Endothelial cell of umbilical vein (primary cell): Measurements from ENCODE around the gene ZNF804A. TPM values are rescaled to one million over a fixed set of nuclear protein-coding genes. Genes with fewer than 3 reads are reported as not detected.

Experiments used
- BruUV-seq: library from RNA; stranded (reverse); fragments of 400-500 nt; replicated peaks from 2 replicates; lab custom pipeline; 2021; lab: Mats Ljungman, UMichigan
- CTCF ChIA-PET: fragments of 300-600, 350-600 bp; sonication (Branson Sonifier 250); formaldehyde crosslinking; loops from one replicate; lab custom pipeline; 2021; ENCODE audit warnings: antibody characterized with exemption, inconsistent platforms; lab: Charles Lee
- POLR2A ChIA-PET: fragments of 300-600, 350-600 bp; sonication (Branson Sonifier 250); formaldehyde crosslinking; loops from one replicate; lab custom pipeline; 2021; ENCODE audit warnings: antibody characterized with exemption, inconsistent platforms; lab: Charles Lee
- DNase-seq: peaks from one replicate; pipeline ENCODE4 v3.0.0-alpha.2; 2011; ENCODE audit warnings: low read depth, low spot score
- FAIRE-seq: peaks from 2 replicates; lab custom pipeline; 2011; peaks lifted over from hg19 to GRCh38; lab: Jason Lieb, UNC
- H2AFZ ChIP-seq: 2 replicates; pipeline ENCODE4 v1.6.0; 2012; ENCODE audit warnings: low read depth, low read length, control low read depth, inconsistent platforms
- H3K27ac ChIP-seq: 2 replicates; pipeline ENCODE4 v1.5.1; 2011; ENCODE audit warnings: low read depth, mild to moderate bottlenecking, control low read depth, low read length, moderate library complexity; ENCODE audit not compliant: insufficient read depth
- H3K27me3 ChIP-seq, 2 experiments: 2 replicates each; pipeline versions ENCODE4 v1.6.0 to v1.6.1; 2011; ENCODE audit warnings: low read length in 2 of 2, mixed read lengths in 1 of 2; ENCODE audit not compliant: control insufficient read depth in 2 of 2, insufficient read depth in 2 of 2
- H3K36me3 ChIP-seq, 2 experiments: 2 replicates in 1 of 2; 3 replicates in 1 of 2; pipeline ENCODE4 v1.5.1; 2011; ENCODE audit warnings: low read length in 2 of 2, mild to moderate bottlenecking in 1 of 2, moderate library complexity in 1 of 2; ENCODE audit not compliant: control insufficient read depth in 2 of 2, insufficient read depth in 2 of 2; ENCODE audit errors: extremely low read depth in 1 of 2
- H3K4me1 ChIP-seq: 3 replicates; pipeline ENCODE4 v1.5.1; 2011; ENCODE audit warnings: mild to moderate bottlenecking, low read length; ENCODE audit not compliant: control insufficient read depth, insufficient read depth; ENCODE audit errors: extremely low read depth
- H3K4me2 ChIP-seq: 2 replicates; pipeline ENCODE4 v1.6.1; 2011; ENCODE audit warnings: low read length, control low read depth, mixed read lengths; ENCODE audit not compliant: insufficient read depth
- H3K4me3 ChIP-seq, 3 experiments: fragments of 200-600 bp in 1 of 3; sonication (generic), shearing (Covaris generic) in 1 of 3; replicated peaks in 1 of 3; 2 replicates each; pipeline ENCODE4 v1.5.1; 2011 to 2016; ENCODE audit warnings: control low read depth in 3 of 3, low read length in 3 of 3, mild to moderate bottlenecking in 2 of 3, inconsistent platforms in 1 of 3, low read depth in 1 of 3, moderate library complexity in 1 of 3; ENCODE audit not compliant: insufficient read depth in 1 of 3
- H3K79me2 ChIP-seq: 2 replicates; pipeline ENCODE4 v1.6.0; 2012; ENCODE audit warnings: low read length, inconsistent platforms; ENCODE audit not compliant: control insufficient read depth, insufficient read depth
- H3K9ac ChIP-seq: replicated peaks from 2 replicates; pipeline ENCODE3; 2011; ENCODE audit warnings: low read length, control low read depth; ENCODE audit not compliant: insufficient read depth; ENCODE audit errors: extremely low read depth
- H3K9me1 ChIP-seq: replicated peaks from 3 replicates; pipeline ENCODE4 v1.6.0; 2011; ENCODE audit warnings: mild to moderate bottlenecking, low read length; ENCODE audit not compliant: control insufficient read depth, insufficient read depth; ENCODE audit errors: extremely low read depth
- H3K9me3 ChIP-seq: replicated peaks from 2 replicates; pipeline ENCODE4 v1.5.1; 2012; ENCODE audit warnings: low read length, inconsistent platforms; ENCODE audit not compliant: control insufficient read depth, insufficient read depth
- H4K20me1 ChIP-seq: replicated peaks from 2 replicates; pipeline ENCODE3; 2011; ENCODE audit warnings: mild to moderate bottlenecking, low read length; ENCODE audit not compliant: control insufficient read depth, insufficient read depth; ENCODE audit errors: extremely low read depth
- EZH2 ChIP-seq: IDR thresholded peaks from 2 replicates; pipeline ENCODE4 v1.6.1; 2012; ENCODE audit warnings: borderline replicate concordance, low read depth, mild to moderate bottlenecking, moderate library complexity, low read length, inconsistent platforms; ENCODE audit not compliant: severe bottlenecking
- FOS ChIP-seq: IDR thresholded peaks from 2 replicates; pipeline ENCODE4 v1.6.1; 2011; ENCODE audit warnings: mild to moderate bottlenecking, low read length, moderate library complexity, borderline replicate concordance; ENCODE audit not compliant: insufficient read depth
- GATA2 ChIP-seq: IDR thresholded peaks from 2 replicates; pipeline ENCODE4 v1.7.0; 2011; ENCODE audit warnings: low read depth, mild to moderate bottlenecking, moderate library complexity, mixed read lengths, low read length; ENCODE audit not compliant: insufficient read length, insufficient read depth
- JUN ChIP-seq: IDR thresholded peaks from 2 replicates; pipeline ENCODE4 v1.6.1; 2011; ENCODE audit warnings: borderline replicate concordance, low read depth; ENCODE audit not compliant: insufficient read length, insufficient read depth
- MYC ChIP-seq: IDR thresholded peaks from one replicate; pipeline ENCODE4 v1.6.1; 2011; ENCODE audit warnings: mild to moderate bottlenecking, low read depth, low read length
- POLR2AphosphoS5 ChIP-seq: IDR thresholded peaks from 2 replicates; pipeline ENCODE4 v1.6.1; 2012; ENCODE audit warnings: low read depth, mild to moderate bottlenecking, control low read depth, low read length, moderate library complexity; ENCODE audit not compliant: insufficient read depth
- dilution Hi-C: fragments of 300-500 bp; cut with MboI; formaldehyde crosslinking; loops from one replicate; pipeline ENCODE4 v1.15.0; 2019; ENCODE audit warnings: low sequenced_read_pairs; ENCODE audit not compliant: extremely low pct_ligation_motif_present
- intact Hi-C: fragments of 100-400 bp; cut with micrococcal nuclease; formaldehyde crosslinking; loops from one replicate; pipeline ENCODE4 v1.10.0; 2022
- polyA plus RNA-seq, 4 experiments: library from polyadenylated mRNA; depleted of rRNA in 3 of 4; stranded (reverse) in 3 of 4; unstranded in 1 of 4; fragments of >200 nt; gene quantifications; 2 replicates each; pipeline versions ENCODE4 v1.2.1 to v1.2.3, GENCODE V29; 2011 to 2012; ENCODE audit warnings: missing spikeins in 1 of 4
- total RNA-seq: library from RNA; stranded (reverse); gene quantifications from 2 replicates; pipeline ENCODE4 v1.2.3, GENCODE V29; 2021
- TF ChIP-seq, protein P1 (sequence below), 2 donors: IDR thresholded peaks; 1 replicate in 1 of 2; 2 replicates in 1 of 2; pipeline ENCODE4 v1.5.1; 2011; ENCODE audit warnings: low read length in 2 of 2, mild to moderate bottlenecking in 2 of 2, moderate library complexity in 2 of 2, control low read depth in 1 of 2, inconsistent platforms in 1 of 2, low read depth in 1 of 2; ENCODE audit not compliant: insufficient read depth in 1 of 2; ENCODE audit errors: extremely low read depth in 1 of 2
- TF ChIP-seq, protein P2 (sequence below): IDR thresholded peaks from 2 replicates; pipeline ENCODE4 v1.6.1; 2011; ENCODE audit not compliant: insufficient read depth, insufficient read length

Gene ZNF804A
- total and polyA plus RNA-seq, 2 donors (not counting 3 experiments of a cell fraction or from before 2014, with no cell fraction given), result 0.22 TPM; not detected in 1

GRCh38 chr2:184779777-184780176 is 181.4 kb downstream of the ZNF804A start:
- DNase-seq, result no peak
- Histone ChIP-seq H3K27ac (no peak overlapping the region), H3K9ac (no peak overlapping the region), H3K4me1 (peaks cover 22% of the 10 kb centered on the region), H4K20me1 (no peaks in the 10 kb centered on the region), H3K4me3 (no peak overlapping the region), H3K27me3 (no peaks in the 10 kb centered on the region), H3K9me3 (no peaks in the 10 kb centered on the region), H3K79me2 (no peaks in the 10 kb centered on the region), H3K9me1 (no peaks in the 10 kb centered on the region), H3K36me3 (no peaks in the 10 kb centered on the region), H3K4me2 (no peak overlapping the region), H2AFZ (no peak overlapping the region)
- no TSS peak for BruUV-seq
- ChIA-PET CTCF (no interaction called here), POLR2A (no interaction called here)
- TF ChIP-seq, protein P1, sequence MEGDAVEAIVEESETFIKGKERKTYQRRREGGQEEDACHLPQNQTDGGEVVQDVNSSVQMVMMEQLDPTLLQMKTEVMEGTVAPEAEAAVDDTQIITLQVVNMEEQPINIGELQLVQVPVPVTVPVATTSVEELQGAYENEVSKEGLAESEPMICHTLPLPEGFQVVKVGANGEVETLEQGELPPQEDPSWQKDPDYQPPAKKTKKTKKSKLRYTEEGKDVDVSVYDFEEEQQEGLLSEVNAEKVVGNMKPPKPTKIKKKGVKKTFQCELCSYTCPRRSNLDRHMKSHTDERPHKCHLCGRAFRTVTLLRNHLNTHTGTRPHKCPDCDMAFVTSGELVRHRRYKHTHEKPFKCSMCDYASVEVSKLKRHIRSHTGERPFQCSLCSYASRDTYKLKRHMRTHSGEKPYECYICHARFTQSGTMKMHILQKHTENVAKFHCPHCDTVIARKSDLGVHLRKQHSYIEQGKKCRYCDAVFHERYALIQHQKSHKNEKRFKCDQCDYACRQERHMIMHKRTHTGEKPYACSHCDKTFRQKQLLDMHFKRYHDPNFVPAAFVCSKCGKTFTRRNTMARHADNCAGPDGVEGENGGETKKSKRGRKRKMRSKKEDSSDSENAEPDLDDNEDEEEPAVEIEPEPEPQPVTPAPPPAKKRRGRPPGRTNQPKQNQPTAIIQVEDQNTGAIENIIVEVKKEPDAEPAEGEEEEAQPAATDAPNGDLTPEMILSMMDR (IDR thresholded peaks at IDR 0.05; ENCODE audit: extremely low read depth in 1 of 2, insufficient read depth in 1 of 2, low read depth in 1 of 2, low read length in 2 of 2), result no peak
- TF ChIP-seq, protein P2, sequence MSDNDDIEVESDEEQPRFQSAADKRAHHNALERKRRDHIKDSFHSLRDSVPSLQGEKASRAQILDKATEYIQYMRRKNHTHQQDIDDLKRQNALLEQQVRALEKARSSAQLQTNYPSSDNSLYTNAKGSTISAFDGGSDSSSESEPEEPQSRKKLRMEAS, result no peak
- TF ChIP-seq JUN (no peak), EZH2 (no peak), FOS (no peak), MYC (no peak), POLR2AphosphoS5 (no peak), GATA2 (no peak)
- intact Hi-C loops, result no loop called here
- dilution Hi-C loops, result no loop called here
- no peak for FAIRE-seq
